Measurements from ENCODE around the gene KANK4.

The KANK4 gene

GRCh38 chr1:62336995-62337705, 17.9 kb upstream of the KANK4 start:
- DNase-seq: no peak

- no peak for DNase-seq
Observed at GRCh38 chr1:62336638-62336994, 17.4 kb upstream of the KANK4 start.

GRCh38 chr1:62335656-62336055, 16.4 kb upstream of the KANK4 start:
- no peak for DNase-seq

GRCh38 chr1:62334434-62334985, 15.3 kb upstream of the KANK4 start:
- DNase-seq: no peak

GRCh38 chr1:62333441-62333840, 14.2 kb upstream of the KANK4 start:
- no peak for DNase-seq

- DNase-seq: no peak
Observed at GRCh38 chr1:62327360-62328055, 8.3 kb upstream of the KANK4 start.

GRCh38 chr1:62325681-62326080, 6.4 kb upstream of the KANK4 start:
- no peak for DNase-seq

GRCh38 chr1:62325081-62325480, 5.8 kb upstream of the KANK4 start:
- no peak for DNase-seq

- no peak for DNase-seq
Observed at GRCh38 chr1:62321446-62321845, 2.2 kb upstream of the KANK4 start.

GRCh38 chr1:62318320-62318755, 896 bp downstream of the KANK4 start:
- no peak for DNase-seq

- no peak for DNase-seq
Observed at GRCh38 chr1:62317021-62317768, 2.0 kb downstream of the KANK4 start.

- no peak for DNase-seq
Observed at GRCh38 chr1:62316135-62316534, 3.1 kb downstream of the KANK4 start.

- DNase-seq: no peak
Observed at GRCh38 chr1:62315387-62315786, 3.8 kb downstream of the KANK4 start.

- DNase-seq: no peak
Observed at GRCh38 chr1:62314454-62315350, 4.5 kb downstream of the KANK4 start.

- DNase-seq: no peak
Observed at GRCh38 chr1:62312698-62313097, 6.5 kb downstream of the KANK4 start.

GRCh38 chr1:62311473-62311943, 7.7 kb downstream of the KANK4 start:
- DNase-seq: no peak

GRCh38 chr1:62309906-62310305, 9.3 kb downstream of the KANK4 start:
- no peak for DNase-seq

- no peak for DNase-seq
Observed at GRCh38 chr1:62308606-62309005, 10.6 kb downstream of the KANK4 start.

GRCh38 chr1:62307895-62308492, 11.2 kb downstream of the KANK4 start:
- no peak for DNase-seq

GRCh38 chr1:62307446-62307845, 11.8 kb downstream of the KANK4 start:
- no peak for DNase-seq

GRCh38 chr1:62306065-62306464, 13.2 kb downstream of the KANK4 start:
- DNase-seq: no peak

GRCh38 chr1:62304975-62305374, 14.3 kb downstream of the KANK4 start:
- DNase-seq: no peak

Measured in hippocampal formation (tissue), 2 donors.